ENCODE results near the gene ZFYVE28.
"Not testable (repeated sequence)": the region's sequence is repeated elsewhere in the genome, so short reads cannot be mapped to it uniquely, and the experiment has no call there.

DNA sequence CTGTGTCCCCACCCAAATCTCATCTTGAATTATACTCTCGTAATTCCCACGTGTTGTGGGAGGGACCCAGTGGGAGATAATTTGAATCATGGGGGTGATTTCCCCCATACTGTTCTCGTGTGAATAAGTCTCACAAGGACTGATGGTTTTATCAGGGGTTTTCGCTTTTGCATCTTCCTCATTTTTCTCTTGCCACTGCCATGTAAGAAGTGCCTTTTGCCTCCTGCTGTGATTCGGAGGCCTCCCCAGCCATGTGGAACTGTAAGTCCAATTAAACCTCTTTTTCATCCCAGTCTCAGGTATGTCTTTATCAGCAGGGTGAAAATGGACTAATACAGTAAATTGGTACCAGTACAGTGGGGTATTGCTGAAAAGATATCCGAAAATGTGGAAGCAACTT lies 37.9 kb downstream of the ZFYVE28 start:
- not testable (repeated sequence) for TF ChIP-seq POLR2AphosphoS5 (IDR thresholded peaks at IDR 0.05; ENCODE audit: low read depth, low read length); POLR2A (IDR thresholded peaks at IDR 0.05; ENCODE audit: borderline replicate concordance, extremely low read depth, insufficient read depth, insufficient read length); YY1 (IDR thresholded peaks at IDR 0.05; ENCODE audit: extremely low read depth, insufficient replicate concordance, low read depth, low read length)
- TF ChIP-seq, protein P1, sequence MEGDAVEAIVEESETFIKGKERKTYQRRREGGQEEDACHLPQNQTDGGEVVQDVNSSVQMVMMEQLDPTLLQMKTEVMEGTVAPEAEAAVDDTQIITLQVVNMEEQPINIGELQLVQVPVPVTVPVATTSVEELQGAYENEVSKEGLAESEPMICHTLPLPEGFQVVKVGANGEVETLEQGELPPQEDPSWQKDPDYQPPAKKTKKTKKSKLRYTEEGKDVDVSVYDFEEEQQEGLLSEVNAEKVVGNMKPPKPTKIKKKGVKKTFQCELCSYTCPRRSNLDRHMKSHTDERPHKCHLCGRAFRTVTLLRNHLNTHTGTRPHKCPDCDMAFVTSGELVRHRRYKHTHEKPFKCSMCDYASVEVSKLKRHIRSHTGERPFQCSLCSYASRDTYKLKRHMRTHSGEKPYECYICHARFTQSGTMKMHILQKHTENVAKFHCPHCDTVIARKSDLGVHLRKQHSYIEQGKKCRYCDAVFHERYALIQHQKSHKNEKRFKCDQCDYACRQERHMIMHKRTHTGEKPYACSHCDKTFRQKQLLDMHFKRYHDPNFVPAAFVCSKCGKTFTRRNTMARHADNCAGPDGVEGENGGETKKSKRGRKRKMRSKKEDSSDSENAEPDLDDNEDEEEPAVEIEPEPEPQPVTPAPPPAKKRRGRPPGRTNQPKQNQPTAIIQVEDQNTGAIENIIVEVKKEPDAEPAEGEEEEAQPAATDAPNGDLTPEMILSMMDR (IDR thresholded peaks at IDR 0.05 in 2 of 3, conservative IDR thresholded peaks at IDR 0.05 in 1 of 3; ENCODE audit: borderline replicate concordance in 1 of 3, insufficient read depth in 1 of 3, low read depth in 2 of 3, low read length in 2 of 3): not testable (repeated sequence)
- TF ChIP-seq, protein P2, sequence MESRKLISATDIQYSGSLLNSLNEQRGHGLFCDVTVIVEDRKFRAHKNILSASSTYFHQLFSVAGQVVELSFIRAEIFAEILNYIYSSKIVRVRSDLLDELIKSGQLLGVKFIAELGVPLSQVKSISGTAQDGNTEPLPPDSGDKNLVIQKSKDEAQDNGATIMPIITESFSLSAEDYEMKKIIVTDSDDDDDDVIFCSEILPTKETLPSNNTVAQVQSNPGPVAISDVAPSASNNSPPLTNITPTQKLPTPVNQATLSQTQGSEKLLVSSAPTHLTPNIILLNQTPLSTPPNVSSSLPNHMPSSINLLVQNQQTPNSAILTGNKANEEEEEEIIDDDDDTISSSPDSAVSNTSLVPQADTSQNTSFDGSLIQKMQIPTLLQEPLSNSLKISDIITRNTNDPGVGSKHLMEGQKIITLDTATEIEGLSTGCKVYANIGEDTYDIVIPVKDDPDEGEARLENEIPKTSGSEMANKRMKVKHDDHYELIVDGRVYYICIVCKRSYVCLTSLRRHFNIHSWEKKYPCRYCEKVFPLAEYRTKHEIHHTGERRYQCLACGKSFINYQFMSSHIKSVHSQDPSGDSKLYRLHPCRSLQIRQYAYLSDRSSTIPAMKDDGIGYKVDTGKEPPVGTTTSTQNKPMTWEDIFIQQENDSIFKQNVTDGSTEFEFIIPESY (IDR thresholded peaks at IDR 0.05; ENCODE audit: extremely low read depth, insufficient replicate concordance, low read length): not testable (repeated sequence)

Measured in HCT116 (cell line).